NCI-H187 treated with DMSO at 0.1 percent for 48 hours (cell line): Measurements from ENCODE around the gene FLOT1.
"Not testable (repeated sequence)": the region's sequence is repeated elsewhere in the genome, so short reads cannot be mapped to it uniquely, and the experiment has no call there.

Experiments
- DNase-seq: peaks from one replicate; lab custom pipeline; 2025; lab: John Stamatoyannopoulos, UW

Gene FLOT1

DNA sequence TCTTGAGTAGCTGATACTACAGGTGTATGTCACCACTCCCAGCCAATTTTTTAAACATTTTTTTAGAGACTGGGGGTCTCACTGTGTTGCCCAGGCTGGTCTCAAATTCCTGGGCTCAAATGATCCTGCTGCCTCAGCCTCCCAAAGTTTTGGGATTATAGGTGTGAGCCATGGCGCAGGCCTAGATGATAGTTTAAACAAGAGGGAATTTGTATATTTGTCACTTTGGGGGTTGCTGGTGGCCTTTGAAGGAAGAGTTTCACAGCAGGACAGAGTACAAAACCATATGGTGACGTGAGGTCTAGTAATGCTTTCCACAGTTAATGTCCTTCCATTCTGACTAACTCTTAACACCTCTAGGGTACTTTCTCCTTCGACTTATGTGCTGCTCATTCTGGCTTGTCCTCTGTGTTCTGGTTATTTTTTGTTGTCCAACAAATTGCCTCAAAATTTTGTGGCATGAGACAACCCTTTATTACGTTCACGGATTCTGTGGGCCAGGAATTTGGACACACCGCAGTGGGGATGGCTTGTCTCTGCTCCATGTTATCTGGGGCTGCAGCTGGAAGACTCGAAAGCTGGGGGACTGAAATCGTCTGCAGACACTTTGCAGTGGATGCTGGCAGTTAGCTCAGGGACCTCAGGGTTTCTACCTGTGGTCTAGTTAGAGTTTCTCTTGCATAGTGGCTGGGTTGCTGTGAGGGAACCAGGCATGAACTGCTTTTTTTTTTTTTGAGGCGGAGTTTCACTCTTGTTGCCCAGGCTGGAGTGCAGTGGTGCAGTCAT is 24.9 kb upstream of the FLOT1 start:
- no peak for DNase-seq

DNA sequence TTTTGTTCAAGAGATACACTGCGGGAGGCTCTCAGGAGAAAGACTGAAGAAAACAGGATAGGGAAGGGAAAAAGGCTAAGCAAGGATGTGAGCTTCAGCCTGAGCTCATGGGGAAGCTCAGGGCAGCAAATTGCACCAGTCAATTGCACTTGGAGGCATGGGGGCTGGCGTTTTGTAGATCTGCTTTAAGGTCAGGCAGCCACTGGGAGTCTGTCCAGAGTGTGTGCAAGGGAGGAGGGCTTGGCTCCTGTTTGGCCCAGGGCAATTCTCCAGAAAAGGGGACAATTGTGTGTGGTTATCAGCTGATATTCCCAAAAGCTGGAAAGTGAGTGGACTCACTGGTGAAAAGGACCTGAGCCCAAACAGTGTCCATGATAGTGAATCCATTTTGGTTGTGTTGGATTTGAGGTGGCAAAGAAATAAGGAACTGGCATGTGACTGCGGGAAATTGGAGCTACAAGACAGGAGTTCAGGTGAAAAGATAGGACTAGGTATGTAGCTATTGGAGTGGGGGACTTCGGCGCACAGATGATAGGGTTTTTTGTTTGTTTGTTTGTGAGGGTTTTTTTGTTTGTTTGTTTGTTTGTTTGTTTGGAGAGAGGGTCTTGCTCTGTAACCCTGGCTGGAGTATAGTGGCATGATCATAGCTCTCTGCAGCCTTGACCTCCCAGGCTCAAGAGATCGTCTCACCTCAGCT is 24.1 kb upstream of the FLOT1 start:
- no peak for DNase-seq

DNA sequence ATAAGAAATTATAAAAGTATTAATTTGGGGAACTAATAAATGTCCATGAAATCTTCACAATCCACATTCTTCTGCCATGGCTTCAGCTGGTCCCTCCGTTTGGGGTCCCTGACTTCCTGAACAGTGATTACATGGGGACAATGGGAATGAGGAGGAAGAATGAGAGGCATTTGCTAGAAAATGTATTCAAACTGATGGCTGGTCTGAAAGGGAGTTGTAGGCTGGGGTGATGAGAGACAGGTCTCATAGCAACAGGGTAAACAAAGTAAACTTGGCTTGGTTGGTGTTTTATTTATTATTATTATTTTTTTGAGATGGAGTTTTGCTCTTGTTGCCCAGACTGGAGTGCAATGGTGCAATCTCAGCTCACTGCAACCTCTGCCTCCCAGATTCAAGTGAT is 23.0 kb upstream of the FLOT1 start:
- DNase-seq: not testable (repeated sequence)

DNA sequence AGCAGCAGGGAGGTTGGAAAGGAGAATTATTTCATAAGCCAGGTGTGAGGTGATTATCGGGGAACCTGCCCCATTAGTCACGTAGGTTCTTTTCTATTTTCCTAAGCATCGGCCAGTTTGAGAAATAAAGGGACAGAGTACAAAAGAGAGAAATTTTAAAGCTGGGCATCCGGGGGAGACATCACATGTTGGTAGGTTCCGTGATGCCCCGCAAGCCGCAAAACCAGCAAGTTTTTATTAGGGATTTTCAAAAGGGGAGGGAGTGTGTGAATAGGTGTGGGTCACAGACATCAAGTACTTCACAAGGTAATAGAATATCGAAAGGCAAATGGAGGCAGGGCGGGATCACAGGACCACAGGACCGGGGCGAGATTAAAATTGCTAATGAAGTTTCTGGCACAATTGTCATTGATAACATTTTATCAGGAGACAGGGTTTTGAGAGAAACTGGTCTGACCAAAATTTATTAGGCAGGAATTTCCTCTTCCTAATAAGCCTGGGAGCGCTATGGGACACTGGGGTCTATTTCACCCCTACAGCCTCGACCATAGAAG is 22.1 kb upstream of the FLOT1 start:
- DNase-seq: not testable (repeated sequence)

DNA sequence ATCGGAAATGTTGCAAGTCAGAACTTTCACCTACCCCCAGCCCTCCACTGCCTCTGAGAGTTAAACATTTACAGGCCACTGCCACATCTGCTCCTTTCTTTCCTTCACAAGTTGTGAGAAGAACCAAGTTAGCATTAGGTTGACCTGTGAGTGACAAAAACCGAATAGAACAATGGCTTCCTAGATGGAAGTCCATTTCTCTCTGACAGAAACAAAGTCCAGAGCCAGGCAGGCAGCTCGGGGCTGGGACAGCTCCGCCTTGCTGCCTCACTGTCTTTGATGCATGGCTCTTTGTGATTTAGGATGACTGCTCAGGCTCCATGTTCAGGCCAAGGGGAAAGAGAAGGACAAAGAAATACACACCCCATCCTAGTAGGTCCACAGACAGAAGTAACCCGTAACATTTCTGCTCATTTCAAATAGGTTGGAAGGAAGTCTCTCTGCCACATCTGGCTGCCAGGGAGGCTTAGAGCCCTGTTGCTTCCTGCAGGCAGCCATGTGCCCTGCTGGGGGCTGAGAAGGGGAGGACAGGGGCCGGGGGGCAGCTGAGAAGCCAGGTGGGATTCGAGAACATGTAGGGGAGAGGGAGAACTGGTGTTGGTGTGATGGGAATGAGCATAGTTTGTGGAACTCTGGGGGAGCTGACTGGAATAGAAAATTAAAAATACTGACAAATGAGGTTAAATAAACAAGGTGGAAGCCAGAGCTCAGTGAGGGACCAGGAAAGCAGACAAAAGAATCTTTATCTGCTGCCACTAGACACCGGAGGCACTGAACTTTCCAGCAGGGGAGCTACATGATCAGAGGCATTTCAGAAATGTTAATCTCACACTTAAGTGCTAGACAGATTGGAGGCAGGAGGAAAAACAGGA is 21.4 kb upstream of the FLOT1 start:
- no peak for DNase-seq

DNA sequence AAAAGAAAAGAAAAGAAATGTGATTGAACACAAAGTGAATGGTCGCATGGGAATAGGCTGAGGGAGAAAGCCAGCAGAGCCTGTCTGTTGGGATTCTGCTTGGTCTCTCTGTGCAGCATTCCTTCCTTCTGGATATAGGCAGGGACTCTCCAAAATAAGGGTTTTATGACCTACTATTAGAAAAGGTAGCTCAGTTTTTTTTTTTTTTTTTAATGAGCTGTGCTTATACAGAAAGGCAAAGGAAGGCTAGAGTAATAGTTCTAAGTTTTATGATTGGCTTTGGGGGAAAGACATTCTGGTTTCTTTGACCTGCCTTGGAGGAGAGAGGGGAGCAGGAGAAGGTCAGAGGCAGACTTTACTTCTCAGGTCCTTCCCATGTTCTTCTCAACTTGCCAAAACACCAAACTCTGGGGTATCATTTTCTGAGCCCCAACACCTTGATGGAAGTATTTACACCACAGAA is 20.7 kb upstream of the FLOT1 start:
- DNase-seq: no peak

DNA sequence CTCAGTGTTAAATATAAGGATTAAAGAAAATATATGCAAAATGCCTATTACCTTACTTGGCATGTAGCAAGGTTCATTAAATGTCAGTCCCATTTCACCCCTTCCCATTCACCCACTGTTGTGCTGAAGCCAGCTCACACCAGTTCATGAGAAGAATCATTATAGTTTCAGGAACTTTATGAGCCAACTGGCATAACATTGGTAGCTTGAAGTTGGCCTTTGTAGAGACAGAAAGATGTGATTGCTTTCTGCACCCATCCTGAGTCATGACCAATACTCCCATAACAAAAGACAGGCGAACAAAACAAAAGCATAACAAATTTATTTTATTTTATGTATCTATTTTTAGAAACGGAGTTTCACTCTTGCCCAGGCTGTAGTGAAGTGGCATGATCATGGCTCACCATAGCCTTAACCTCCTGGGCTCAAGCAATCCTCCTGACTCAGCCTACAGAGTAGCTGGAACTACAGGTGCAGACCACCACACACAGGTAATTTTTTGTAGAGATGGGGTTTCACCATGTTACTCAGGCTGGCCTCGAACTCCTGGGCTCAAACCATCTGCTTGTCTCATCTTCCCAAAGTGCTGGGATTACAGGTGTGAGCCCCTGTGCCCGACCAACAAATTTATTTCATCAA is 19.4 kb upstream of the FLOT1 start:
- DNase-seq: no peak

DNA sequence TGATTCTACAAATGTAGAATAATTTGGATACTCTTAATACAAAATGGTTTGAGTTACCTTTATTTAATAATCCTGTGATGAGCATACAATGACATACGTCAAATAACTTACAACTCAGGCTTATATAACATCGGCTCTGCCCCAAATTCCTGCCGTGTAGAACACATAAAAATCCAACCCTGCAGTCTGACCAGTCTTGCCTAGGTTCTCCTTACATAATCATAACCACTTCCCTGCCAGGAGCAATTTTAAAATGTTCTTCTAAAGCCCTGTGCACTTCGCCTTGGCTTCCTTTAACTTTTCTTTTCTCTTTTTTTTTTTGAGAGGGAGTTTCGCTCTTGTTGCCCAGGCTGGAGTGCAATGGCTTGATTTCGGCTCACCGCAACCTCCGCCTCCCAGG is 18.1 kb upstream of the FLOT1 start:
- DNase-seq: no peak

DNA sequence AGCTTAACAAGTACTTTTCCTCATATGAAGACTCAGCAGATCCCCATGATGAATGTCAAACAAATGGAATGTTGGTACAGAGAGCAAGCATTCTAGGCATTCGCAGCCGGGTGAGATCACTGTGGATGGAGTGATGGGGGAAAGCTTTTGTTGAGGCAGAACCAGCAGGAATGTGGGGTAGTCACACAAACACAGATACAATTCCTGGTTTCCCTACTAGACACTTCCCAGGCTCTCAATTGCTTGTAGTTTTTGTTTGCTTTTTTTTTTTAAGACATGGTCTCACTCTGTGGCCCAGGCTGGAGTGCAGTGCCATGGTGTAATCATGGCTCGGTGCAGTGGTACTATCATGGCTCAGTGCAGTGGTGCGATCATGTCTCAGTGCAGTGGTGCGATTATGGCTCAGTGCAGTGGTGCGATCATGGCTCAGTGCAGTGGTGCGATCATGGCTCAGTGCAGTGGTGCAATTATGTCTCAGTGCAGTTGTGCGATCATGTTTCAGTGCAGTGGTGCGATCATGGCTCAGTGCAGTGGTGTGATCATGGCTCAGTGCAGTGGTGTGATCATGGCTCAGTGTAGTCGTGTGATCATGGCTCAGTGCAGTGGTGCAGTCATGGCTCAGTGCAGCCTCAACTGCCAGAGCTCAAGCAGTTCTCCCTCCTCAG is 17.2 kb upstream of the FLOT1 start:
- DNase-seq: no peak

DNA sequence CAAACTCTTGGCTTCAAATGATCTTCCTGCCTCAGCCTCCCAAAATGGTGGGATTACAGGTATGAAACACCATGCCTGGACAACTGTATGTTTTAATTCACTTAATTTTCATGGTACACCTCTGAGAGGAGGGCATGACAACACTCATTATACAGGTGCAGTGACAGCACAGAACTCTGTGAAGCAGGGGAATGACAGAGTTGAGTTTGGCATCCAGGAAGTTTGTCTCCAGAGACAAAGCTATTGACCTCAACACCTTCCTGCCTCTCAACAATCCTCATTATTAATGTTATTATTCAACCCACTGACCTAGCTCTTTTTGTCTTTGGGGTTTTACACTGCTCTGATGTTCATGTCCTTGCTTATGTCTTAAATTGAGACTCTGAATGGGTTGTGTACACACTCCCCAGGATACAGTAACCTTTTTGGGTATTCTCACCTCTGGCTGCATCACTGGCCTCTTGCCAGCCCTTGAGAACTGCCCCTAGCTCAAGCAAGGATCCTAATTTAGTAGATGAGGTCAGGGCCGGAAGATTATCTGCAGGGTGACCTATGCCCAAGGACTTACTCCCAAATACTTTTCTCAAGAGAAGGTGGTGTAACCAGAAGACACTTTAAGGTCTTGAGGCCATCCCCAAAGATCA is 14.9 kb upstream of the FLOT1 start:
- DNase-seq: no peak

DNA sequence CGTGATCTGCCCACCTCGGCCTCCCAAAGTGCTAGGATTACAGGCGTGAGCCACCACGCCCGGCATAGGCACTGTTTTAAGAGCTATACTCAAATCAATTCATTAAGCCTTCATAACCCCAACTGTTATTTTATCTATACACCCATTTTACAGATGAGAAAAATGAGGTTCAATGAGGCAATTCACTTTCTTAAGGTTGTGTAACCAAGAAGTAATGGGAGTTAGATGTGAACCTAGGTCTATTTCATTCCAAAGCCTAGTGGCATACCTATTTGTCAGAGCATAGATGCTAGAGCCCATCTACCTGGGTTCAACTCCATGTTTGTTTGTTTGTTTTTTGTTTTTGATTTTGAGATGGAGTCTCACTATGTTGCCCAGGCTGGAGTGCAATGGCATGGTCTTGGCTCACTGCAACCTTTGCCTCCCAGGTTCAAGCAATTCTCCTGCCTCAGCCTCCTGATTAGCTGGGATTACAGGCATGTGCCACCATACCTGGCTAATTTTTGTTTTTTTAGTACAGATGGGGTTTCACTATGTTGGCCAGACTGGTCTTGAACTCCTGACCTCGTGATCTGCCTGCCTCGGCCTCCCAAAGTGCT is 14.0 kb upstream of the FLOT1 start:
- DNase-seq: not testable (repeated sequence)

DNA sequence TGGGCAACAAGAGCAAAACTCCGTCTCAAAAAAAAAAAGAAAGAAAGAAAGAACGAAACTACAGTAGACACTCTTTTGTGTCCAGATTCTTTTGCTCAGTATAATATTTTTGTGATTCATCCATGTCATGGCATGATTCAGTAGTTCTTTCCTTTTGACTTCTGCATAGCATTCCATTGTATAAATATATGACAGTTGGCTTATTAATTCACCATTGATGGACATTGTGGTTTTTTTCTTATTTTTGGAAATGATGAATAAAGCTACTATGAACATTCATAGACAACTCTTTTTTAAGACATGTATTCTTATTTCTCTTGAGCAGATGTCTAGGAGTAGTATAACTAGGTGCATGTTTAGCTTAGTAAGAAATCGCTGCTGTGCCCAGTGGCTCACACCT is 12.1 kb upstream of the FLOT1 start:
- no peak for DNase-seq

DNA sequence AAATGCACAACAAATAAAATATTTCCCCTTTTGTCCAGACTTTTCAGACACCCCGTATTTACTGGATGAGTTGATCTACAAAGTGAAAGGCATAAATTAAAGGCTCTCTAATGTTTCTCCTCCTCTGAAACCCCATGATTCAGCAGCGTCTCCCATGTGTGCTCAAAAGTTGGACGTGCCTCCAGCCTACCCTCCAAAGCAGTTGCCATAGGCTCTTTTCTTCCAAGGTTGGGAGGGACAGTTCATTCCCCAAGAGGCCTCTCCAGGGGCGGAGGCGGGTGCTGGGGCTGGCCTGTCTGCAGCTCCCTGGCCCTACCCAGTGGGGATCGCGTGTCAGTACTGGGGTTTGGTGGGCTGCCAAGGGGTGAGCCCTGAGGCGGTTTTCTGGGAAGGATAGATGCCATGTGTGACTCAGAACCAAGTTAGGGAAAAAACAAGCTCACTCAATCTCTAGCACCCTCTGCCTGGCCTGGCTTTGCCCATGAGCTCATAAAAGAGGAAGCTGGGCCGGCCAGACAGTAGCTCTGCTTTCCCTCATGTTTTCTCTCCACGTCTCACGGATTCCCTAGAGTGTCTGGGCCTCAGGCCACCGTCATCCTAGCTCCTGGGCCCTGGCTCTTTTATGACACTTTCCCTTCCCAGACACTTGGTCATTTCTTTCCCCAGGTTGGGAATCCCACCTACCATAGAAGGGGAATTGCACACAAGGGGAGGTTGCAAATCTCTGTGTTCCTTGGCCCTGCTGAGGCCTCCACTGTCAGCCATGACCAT is 9.9 kb upstream of the FLOT1 start:
- no peak for DNase-seq

DNA sequence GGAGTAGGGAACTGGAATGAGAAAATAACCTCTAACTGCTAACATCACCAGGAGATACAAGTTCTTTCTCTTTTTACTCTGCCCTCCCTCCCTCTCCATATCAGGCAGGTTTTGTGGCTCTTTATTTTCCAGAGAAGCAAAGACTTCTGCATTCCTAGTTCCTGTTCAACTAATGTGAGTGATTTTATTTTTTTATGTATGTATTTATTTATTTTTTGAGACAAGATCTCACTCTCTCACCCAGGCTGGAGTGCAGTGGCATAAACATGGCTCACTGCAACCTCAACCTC is 7.8 kb upstream of the FLOT1 start:
- DNase-seq: no peak

DNA sequence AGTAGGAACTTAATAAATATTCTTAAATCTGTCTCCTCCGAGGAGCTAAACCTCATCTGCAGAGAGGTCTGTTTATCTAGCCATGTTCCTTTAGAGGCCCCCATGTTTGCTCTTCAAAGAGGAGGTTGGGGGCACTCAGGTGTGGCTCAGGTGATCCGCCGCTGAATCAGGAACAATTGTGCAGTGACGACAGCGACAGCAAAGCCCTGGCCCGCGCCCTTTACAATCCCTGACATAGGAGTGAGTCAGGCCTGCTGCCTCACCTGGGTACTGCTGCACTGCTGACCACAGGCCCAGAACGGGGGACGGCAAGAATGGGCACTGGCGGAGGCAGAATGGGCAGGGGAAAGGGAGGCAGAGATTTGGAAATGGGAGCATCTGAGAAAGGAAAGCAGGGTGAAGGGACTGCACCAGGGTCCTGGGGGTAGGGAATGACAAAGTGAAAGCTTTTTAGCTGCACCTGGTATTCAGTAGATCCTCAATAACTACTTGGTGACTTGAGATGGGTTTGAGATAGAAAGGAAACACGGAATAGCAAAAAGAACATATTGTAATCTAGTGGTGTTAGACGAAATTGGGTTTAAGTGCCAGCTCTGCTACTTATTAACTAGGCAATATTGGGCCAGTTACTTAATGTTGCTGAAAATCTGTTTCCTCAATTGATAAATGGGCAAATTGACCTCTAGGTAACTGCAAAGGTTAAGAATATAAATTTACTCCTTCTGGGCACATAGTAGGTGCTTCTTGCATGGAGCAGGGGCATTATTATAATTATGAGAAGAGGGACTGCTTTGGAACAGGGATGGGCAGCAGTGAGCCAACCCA is 7.3 kb upstream of the FLOT1 start:
- no peak for DNase-seq

DNA sequence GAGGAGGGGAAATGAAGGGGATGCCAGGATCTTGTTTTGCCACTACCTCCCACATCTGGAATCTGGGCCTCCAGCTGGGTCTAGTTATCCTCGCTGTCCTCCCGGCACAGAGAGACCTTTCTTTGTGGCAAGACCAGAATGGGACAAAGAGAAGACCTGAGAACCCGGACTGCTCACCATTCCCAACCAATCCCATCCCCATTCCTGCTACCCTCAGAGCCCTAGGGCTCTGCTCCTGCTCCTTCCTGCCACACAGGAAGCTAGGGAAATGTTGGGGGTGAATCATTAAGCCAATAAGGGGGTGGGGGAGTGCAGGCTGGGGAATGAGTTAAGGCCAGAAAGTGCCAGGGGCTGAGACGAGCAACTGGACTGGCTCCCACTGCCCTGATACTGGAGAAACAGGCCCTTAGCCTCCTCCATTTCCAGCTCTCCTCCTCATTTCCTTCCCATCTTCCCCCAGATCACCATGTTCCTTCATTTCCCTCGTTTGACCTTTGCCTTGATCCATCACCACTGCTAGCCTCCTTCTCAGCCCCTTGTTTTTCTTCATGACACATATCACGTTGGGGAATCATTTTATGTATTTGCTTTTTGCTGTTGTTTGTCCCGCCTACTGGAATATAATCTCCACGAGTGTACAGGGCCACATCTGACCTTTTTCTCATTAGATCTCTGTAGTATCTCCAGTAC is 6.5 kb upstream of the FLOT1 start:
- DNase-seq: no peak

DNA sequence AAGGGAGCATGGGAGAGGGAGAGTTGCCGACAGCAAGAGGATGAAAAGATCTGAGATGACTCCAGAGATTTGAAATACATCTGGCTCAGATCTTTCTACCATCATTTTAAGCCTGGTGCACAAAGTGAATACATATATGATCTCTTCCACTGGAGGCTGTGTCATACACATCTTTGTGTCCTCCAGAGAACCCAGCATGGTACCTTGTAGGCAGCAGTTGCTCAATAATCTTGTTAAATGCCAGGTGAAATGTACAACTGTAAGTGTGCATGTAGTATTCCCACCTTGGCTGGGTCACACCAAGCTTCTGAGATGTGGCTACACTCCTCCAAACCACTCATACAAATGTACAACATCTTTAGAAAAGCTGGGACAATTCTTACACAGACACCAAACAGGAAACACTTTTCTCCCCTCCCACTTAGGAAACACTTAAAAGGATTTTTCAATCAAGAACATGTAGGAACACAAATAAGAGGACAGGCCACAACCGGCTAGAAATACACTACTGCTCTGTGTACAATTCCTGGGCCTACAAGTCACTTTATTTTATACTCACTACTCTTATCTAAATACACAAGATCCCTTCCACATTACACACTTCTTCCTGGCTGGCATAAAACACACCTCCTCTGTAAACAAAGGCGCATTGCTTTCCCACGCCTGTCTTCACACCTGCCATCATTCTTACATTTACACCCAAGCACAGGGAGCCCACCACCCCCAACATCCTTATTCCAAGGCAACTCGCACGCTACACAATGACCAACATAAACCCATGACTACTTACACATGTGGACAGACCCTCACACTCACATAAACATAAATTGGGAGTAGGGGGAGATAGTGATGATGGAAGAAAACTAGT is 5.6 kb upstream of the FLOT1 start:
- DNase-seq: no peak
